Fibroblast of gingiva (primary cell): Measurements from ENCODE around the gene METTL4.

ENCODE experiments used
- DNase-seq: peaks from one replicate; pipeline ENCODE4 v3.0.0-alpha.2; 2011; ENCODE audit warnings: low read depth

Gene METTL4

DNA sequence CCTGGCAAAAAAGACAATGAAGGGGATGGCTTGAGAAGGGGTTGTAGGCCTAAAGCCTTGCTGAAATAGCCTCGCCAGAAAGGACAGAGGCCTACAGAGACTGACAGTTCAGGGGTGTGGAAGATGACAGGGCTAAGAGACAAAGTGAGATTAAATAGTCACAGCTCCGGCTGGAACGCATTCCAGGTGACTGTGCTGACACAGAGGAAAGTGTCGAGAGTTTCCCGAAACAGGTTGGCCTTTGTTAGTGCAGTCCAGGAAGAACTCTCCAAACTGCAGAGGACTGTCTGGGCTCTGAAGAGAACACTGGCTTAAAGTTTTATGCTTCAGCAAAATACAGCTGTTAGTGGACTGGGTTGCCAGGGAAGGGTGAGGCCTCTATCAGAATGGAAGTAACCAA is 52.8 kb downstream of the METTL4 start:
- no peak for DNase-seq

DNA sequence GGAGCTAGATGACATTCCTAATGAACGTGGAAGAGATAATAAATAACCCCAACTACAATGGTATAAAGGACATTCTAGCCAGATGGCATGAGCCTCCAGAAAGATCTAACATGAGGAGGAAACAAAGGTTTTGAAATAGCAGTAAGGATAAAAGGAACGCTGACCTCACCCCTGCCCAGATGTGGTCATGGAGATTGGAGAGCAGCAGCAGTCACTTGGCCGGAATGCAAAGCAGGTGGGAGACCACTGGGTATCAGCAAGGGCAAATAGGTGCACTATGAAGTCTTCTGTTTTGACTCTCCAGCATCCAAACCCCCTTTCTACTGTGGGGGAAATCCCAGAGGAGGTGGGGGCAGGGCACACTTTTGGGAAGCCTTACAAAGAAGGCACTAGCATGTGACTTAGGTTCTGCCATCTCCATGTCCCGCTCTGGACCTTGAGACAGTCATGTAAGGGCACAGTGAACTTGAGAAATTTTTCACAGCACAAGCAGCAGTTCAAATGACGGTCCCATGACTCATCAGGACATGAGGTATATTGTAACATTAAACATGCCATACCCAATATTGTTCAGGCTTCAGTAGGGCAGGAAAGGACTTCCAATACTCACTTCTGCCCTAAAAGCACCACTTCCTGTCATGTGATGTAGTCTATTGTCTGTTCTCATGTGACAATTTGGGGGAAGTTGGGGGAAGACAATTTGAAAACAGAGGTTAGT is 55.2 kb downstream of the METTL4 start:
- peak; percentile 96 for DNase-seq

GRCh38 chr18:2515171-2515787 is 56.0 kb downstream of the METTL4 start:
- peak; percentile 86 for DNase-seq

- peak; percentile 40 for DNase-seq
Observed at GRCh38 chr18:2513616-2514015, 57.7 kb downstream of the METTL4 start.

- no peak for DNase-seq
Observed at GRCh38 chr18:2512059-2512458, 59.2 kb downstream of the METTL4 start.

DNA sequence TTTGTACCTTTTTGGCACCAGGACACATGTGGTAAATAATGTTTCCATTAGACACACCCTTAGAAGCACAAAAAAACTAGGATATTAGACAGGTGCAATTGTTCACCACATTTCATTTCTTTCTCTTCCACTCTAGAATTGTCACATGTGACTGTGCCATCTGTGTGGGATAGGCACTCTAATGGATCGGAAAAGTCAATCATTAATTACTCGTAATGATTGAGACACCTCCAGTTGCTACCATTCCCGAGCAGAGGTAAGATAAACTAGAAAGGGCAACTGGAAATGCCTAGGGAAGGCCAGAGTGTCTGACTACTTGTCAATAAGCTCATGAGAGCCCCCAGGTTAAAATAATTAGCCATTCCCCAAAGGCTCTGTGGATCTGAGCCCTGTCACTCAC is 59.9 kb downstream of the METTL4 start:
- DNase-seq: no peak

DNA sequence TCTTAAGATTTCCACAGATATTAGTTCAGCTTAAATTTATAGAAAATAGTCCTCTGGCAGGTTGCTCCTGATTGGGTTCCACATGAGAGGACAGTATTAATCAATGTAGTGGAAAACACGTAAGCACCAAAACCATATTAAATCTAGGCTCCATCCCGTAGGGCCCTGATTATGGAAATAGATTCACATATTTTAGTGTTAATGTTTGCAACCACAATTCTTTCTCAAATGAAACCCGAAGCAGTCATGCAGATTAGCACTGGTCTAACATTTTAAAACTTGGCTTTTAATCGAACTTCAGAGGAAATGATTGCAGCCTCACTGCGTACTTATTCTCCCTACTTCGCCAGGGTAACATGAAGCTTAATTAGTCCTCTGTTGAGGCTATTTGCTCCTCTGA is 60.9 kb downstream of the METTL4 start:
- DNase-seq: peak; percentile 26

GRCh38 chr18:2508678-2509077 is 62.6 kb downstream of the METTL4 start:
- no peak for DNase-seq

DNA sequence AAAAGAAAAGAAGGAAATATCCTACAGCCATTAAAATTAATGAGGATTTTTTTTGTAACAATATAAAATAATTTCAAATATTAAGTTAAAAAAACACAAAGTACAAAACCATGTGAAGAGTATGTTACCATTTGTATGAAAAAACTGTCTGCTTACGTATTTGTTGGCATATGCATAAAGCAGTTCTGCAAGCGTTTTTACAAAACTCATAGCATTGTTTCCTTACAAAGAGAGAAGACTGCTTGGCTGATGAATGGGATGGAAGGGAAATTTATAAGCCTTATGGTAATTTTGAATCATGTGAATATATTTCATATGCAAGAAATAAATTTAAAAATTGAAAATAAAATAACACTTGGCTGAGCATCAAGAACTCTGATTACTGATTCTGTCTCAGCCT is 63.1 kb downstream of the METTL4 start:
- no peak for DNase-seq

DNA sequence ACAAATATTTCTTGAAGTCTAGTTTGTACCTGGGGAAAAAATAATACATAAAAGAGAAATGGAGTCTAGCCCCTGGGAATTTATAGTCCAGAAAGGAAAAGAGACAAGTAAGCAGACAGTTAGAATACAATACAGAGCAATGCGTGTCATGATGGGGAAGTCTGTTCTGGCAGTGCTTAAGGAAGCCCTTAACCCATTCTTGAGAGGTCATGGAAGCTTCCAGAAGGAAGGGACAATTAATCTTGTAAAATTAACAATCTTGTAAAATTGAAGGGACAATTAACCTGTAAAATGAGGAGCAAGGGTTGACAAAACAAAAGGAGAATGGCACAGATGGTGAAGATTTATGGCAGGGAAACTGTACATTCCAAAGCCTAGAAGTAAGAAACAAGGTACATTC is 66.7 kb downstream of the METTL4 start:
- no peak for DNase-seq

DNA sequence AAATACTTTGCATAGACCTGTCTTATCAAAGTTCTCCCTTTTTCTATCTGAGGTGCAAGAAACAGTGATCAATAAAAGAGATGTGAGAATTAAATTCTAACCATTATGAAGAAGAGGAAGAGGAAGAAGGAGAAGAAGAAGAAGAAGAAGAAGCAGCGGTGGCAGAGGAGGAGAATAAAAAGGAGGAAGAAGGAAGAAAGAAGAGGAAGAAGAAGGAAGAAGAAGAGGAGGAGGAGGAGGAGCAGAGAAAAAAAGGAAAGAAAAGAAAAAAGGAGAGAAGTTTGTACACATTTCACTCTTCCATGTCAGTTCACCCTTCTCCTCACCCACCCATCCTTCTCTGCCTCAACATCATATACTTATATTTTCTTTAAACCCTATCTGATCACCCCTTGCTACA is 68.4 kb downstream of the METTL4 start:
- no peak for DNase-seq

- DNase-seq: no peak
Observed at GRCh38 chr18:2502394-2502793, 68.9 kb downstream of the METTL4 start.

DNA sequence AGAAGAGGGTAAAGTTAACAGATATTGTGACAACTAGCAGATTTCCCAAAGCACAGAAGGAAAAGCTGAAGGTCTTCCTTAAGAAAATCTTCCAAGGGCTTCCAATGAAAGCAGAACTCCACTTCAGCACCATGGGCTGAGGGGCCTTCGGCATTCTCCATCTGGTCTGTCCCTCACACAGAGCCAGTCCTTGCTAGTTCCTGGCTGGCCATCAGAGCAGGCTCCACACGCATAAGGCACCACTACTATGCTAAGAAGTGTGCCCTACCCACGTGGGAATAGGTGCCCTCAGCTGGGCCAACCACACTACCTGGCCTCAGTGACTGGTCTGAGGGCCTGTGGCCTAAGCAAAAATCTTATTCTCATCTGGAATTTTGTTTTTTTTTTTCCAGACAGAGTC is 73.5 kb downstream of the METTL4 start:
- DNase-seq: no peak

DNA sequence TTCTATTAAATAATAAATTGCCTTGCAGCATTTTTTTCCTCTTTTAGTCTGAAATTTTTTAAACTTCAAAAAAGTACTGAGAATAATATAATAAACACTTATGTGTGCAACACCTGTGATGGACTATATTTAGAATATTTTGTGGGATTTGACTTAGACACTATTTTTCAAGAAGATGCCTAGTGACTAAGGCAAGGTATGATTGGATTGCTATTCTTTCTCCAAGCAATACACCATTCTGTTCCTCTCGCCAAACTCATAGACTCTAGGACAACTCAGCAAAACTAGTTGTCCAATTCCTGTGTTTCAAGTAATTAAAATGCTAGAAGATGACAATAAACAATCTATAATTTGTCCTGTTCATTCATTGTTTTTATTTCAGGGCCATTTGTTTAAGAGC is 75.9 kb downstream of the METTL4 start:
- no peak for DNase-seq

- no peak for DNase-seq
Observed at GRCh38 chr18:2494921-2495320, 76.4 kb downstream of the METTL4 start.
